CD4-positive, alpha-beta memory T cell (primary cell): ENCODE measurements around the gene CLDN11. TPM values are rescaled to one million over a fixed set of nuclear protein-coding genes. Genes with fewer than 3 reads are reported as not detected.

Experiments used
- CTCF ChIA-PET: fragments of 350-600 bp; sonication (Branson Sonifier 250); formaldehyde crosslinking; loops from one replicate; lab custom pipeline; 2021; ENCODE audit warnings: inconsistent platforms; ENCODE audit not compliant: partially characterized antibody; lab: Charles Lee
- POLR2A ChIA-PET: fragments of 350-600 bp; sonication (Branson Sonifier 250); formaldehyde crosslinking; loops from one replicate; lab custom pipeline; 2021; ENCODE audit not compliant: partially characterized antibody; lab: Charles Lee
- DNase-seq, 5 donors: peaks; one replicate each; pipeline versions ENCODE4 v3.0.0 to v3.0.0-alpha.2; 2020 to 2022; ENCODE audit warnings: mixed read lengths in 1 of 5
- H3K27ac ChIP-seq: one replicate; pipeline ENCODE4 v1.7.0; 2013; ENCODE audit warnings: low read depth, low read length
- H3K27me3 ChIP-seq: 2 replicates; pipeline ENCODE4 v1.7.0; 2013; ENCODE audit warnings: mild to moderate bottlenecking, low read length, moderate library complexity; ENCODE audit not compliant: insufficient read depth
- H3K36me3 ChIP-seq: 2 replicates; pipeline ENCODE4 v1.7.0; 2013; ENCODE audit warnings: mild to moderate bottlenecking, low read length, moderate library complexity; ENCODE audit not compliant: insufficient read depth
- H3K4me1 ChIP-seq: 2 replicates; pipeline ENCODE4 v1.7.0; 2013; ENCODE audit warnings: mild to moderate bottlenecking, low read length, moderate library complexity; ENCODE audit not compliant: insufficient read depth
- H3K4me3 ChIP-seq, 2 donors: one replicate each; pipeline ENCODE4 v1.7.0; 2013; ENCODE audit warnings: low read length in 2 of 2, mild to moderate bottlenecking in 1 of 2
- H3K9me3 ChIP-seq, 2 donors: one replicate each; pipeline ENCODE4 v1.7.0; 2013; ENCODE audit warnings: low read length in 2 of 2, control low read depth in 1 of 2; ENCODE audit not compliant: control insufficient read depth in 1 of 2
- H3K27ac Mint-ChIP-seq, 7 donors: one replicate each; pipeline ENCODE4 v1.8.0; 2020 to 2021; ENCODE audit warnings: mixed read lengths in 7 of 7, mild to moderate bottlenecking in 6 of 7, inconsistent platforms in 3 of 7, moderate library complexity in 3 of 7
- H3K27me3 Mint-ChIP-seq, 2 donors: one replicate each; pipeline ENCODE4 v1.8.0; 2020 to 2021; ENCODE audit warnings: mixed read lengths in 2 of 2
- H3K36me3 Mint-ChIP-seq, 2 donors: one replicate each; pipeline ENCODE4 v1.8.0; 2020 to 2021; ENCODE audit warnings: mixed read lengths in 2 of 2, inconsistent platforms in 1 of 2, mild to moderate bottlenecking in 1 of 2
- H3K4me1 Mint-ChIP-seq, 4 donors: one replicate each; pipeline ENCODE4 v1.8.0; 2020 to 2021; ENCODE audit warnings: mixed read lengths in 4 of 4, mild to moderate bottlenecking in 1 of 4
- H3K4me3 Mint-ChIP-seq, 8 donors: one replicate each; pipeline ENCODE4 v1.8.0; 2020 to 2021; ENCODE audit warnings: mixed read lengths in 8 of 8, mild to moderate bottlenecking in 7 of 8, moderate library complexity in 6 of 8, inconsistent platforms in 3 of 8
- H3K9me3 Mint-ChIP-seq, 8 donors: one replicate each; pipeline ENCODE4 v1.8.0; 2020 to 2021; ENCODE audit warnings: mixed read lengths in 8 of 8, mild to moderate bottlenecking in 5 of 8, inconsistent platforms in 3 of 8, moderate library complexity in 1 of 8
- intact Hi-C: fragments of 100-400 bp; cut with micrococcal nuclease; formaldehyde crosslinking; loops from one replicate; pipeline ENCODE4 v1.15.1; 2023
- polyA plus RNA-seq, 2 donors: library from polyadenylated mRNA; unstranded; fragments of 300-500 nt; fragmentation: Illumina TruSeq; gene quantifications; one replicate each; pipeline ENCODE4 v1.2.3, GENCODE V29; 2021
- total RNA-seq, 2 experiments: library from RNA; stranded (reverse); gene quantifications; one replicate each; pipeline ENCODE4 v1.2.3, GENCODE V29; 2021

The CLDN11 gene
- total and polyA plus RNA-seq, 4 experiments from 2014 or later: 0.32 to 0.33 TPM; not detected in 2

DNA sequence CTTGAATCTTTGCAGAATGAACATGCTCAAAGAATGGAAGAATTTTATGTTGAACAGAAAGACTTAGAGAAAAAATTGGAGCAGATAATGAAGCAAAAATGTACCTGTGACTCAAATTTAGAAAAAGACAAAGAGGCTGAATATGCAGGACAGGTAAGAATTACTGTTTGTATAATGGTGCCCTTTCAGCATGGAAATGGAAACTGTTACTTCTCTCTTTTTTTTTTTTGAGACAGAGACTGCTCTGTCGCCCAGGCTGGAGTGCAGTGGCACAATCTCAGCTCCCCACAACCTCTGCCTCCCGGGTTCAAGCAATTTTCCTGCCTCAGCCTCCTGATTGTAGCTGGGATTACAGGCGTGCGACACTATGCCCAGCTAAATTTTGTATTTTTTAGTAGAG lies 27.6 kb upstream of the CLDN11 start:
- peaks cover 27 to 34% of the 10 kb centered on the region in 2 donors for H3K36me3 Mint-ChIP-seq
- no peak overlapping the region for H3K4me3 ChIP-seq
- no peaks in the 10 kb centered on the region for H3K27me3 ChIP-seq
- H3K36me3 ChIP-seq: no peaks in the 10 kb centered on the region
- no peaks in the 10 kb centered on the region for H3K9me3 ChIP-seq
- H3K27me3 Mint-ChIP-seq: no peaks in the 10 kb centered on the region
- H3K9me3 Mint-ChIP-seq: peaks cover 0 to 4% (median 0%) of the 10 kb centered on the region in 8 donors
- H3K4me1 Mint-ChIP-seq: peaks cover 0 to 3% (median 0%) of the 10 kb centered on the region in 4 donors
- ChIA-PET POLR2A (no interaction called here), CTCF (interaction anchor here (0.5 to 2.8 kb wide), 4 partner anchors 20 to 421 kb away, joined by 3 to 10 read pairs (median 4); no protein-coding TSS in a partner anchor)
- no peak overlapping the region for H3K27ac Mint-ChIP-seq
- no peak overlapping the region for H3K4me3 Mint-ChIP-seq
- H3K4me1 ChIP-seq: no peaks in the 10 kb centered on the region
- DNase-seq: no peak
- intact Hi-C loops: no loop called here
- H3K27ac ChIP-seq: no peak overlapping the region

GRCh38 chr3:170397685-170398084 lies 21.0 kb upstream of the CLDN11 start:
- Mint-ChIP-seq H3K9me3 (peaks cover 0 to 3% (median 0%) of the 10 kb centered on the region in 8 donors), H3K4me1 (no peaks in the 10 kb centered on the region), H3K36me3 (peaks cover 5 to 9% of the 10 kb centered on the region in 2 donors), H3K27ac (no peak overlapping the region), H3K4me3 (no peak overlapping the region), H3K27me3 (no peaks in the 10 kb centered on the region)
- H3K4me1 ChIP-seq: no peaks in the 10 kb centered on the region
- no peaks in the 10 kb centered on the region for H3K27me3 ChIP-seq
- no peak for DNase-seq
- H3K9me3 ChIP-seq: no peaks in the 10 kb centered on the region
- POLR2A ChIA-PET: interaction anchor here (0.9 kb wide), 1 partner anchor 73 kb away, joined by 3 read pairs; no protein-coding TSS in a partner anchor
- CTCF ChIA-PET: interaction anchor here (0.5 to 2.6 kb wide), 3 partner anchors 9 to 16 kb away, joined by 3 to 13 read pairs (median 3); no protein-coding TSS in a partner anchor
- no peaks in the 10 kb centered on the region for H3K36me3 ChIP-seq
- intact Hi-C loops: no loop called here
- no peak overlapping the region for H3K27ac ChIP-seq
- no peak overlapping the region for H3K4me3 ChIP-seq

GRCh38 chr3:170405101-170405500 lies 13.6 kb upstream of the CLDN11 start:
- no peaks in the 10 kb centered on the region for H3K4me1 ChIP-seq
- intact Hi-C loops: no loop called here
- H3K27me3 Mint-ChIP-seq: no peaks in the 10 kb centered on the region
- no peak overlapping the region for H3K27ac Mint-ChIP-seq
- no peaks in the 10 kb centered on the region for H3K9me3 ChIP-seq
- peaks cover 0 to 5% (median 0%) of the 10 kb centered on the region in 8 donors for H3K9me3 Mint-ChIP-seq
- ChIA-PET POLR2A (no interaction called here), CTCF (interaction anchor here (1.0 kb wide), 1 partner anchor 9 kb away, joined by 3 read pairs; no protein-coding TSS in a partner anchor)
- H3K4me1 Mint-ChIP-seq: no peaks in the 10 kb centered on the region
- H3K27ac ChIP-seq: no peak overlapping the region
- H3K4me3 Mint-ChIP-seq: no peak overlapping the region
- no peaks in the 10 kb centered on the region for H3K27me3 ChIP-seq
- H3K36me3 ChIP-seq: no peaks in the 10 kb centered on the region
- H3K36me3 Mint-ChIP-seq: no peaks in the 10 kb centered on the region
- H3K4me3 ChIP-seq: no peak overlapping the region
- DNase-seq: no peak

DNA sequence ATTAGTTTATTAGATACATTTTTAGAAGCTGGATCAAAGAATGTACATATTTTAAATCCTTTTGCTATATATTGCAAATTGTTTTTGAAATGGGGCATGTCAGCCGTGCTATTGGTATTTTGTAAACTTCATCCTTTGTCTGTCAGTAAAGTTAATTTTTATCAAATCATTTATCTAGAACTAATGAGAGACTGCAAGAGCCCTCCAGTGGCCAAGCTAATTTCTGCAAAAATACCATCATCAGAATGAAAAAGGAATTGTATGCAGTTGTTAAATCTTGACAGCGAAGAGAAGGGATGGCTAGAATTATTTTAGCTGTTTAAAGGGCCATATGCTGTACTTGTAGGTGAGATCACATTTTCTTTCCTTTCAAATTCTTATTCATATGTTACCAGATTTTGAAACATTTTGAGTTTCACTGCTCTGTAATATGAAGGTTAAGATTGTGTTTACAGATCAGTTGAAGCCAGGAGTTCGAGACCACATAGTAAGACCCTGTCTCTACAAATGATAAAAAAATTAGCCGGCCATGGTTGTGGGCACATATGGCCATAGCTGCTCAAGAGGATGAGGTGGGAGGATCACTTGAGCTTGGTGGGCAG lies 8.1 kb upstream of the CLDN11 start:
- H3K36me3 Mint-ChIP-seq: no peaks in the 10 kb centered on the region
- ChIA-PET POLR2A (interaction anchor here (1.1 to 1.4 kb wide), 2 partner anchors 53 to 229 kb away, joined by 3 to 4 read pairs; partner anchors contain the start of gene SKIL), CTCF (interaction anchor here (0.5 to 7.6 kb wide), 12 partner anchors 16 to 1362 kb away, joined by 3 to 97 read pairs (median 4); no protein-coding TSS in a partner anchor)
- H3K27ac ChIP-seq: no peak overlapping the region
- H3K4me1 Mint-ChIP-seq: peaks cover 0 to 2% (median 0%) of the 10 kb centered on the region in 4 donors
- DNase-seq: no peak
- H3K4me1 ChIP-seq: no peaks in the 10 kb centered on the region
- no peak overlapping the region for H3K27ac Mint-ChIP-seq
- H3K27me3 ChIP-seq: no peaks in the 10 kb centered on the region
- intact Hi-C loops: loop anchor here (1.0 to 5.0 kb wide), 3 partner anchors 53 to 1362 kb away; partner anchors contain the start of gene SKIL
- H3K9me3 Mint-ChIP-seq: peaks cover 0 to 2% (median 0%) of the 10 kb centered on the region in 8 donors
- H3K9me3 ChIP-seq: no peaks in the 10 kb centered on the region
- no peak overlapping the region for H3K4me3 Mint-ChIP-seq
- no peaks in the 10 kb centered on the region for H3K36me3 ChIP-seq
- peaks cover 0 to 4% of the 10 kb centered on the region in 2 donors for H3K27me3 Mint-ChIP-seq
- H3K4me3 ChIP-seq: no peak overlapping the region

- POLR2A ChIA-PET: no interaction called here
These were observed 5.4 kb upstream of the CLDN11 start for GRCh38 chr3:170413291-170413690.

GRCh38 chr3:170414202-170414663 lies 4.4 kb upstream of the CLDN11 start:
- Histone ChIP-seq H3K4me3 (no peak overlapping the region), H3K27me3 (peaks cover 4% of the 10 kb centered on the region), H3K36me3 (no peaks in the 10 kb centered on the region), H3K4me1 (peaks cover 11% of the 10 kb centered on the region), H3K9me3 (no peaks in the 10 kb centered on the region), H3K27ac (no peak overlapping the region)
- H3K4me1 Mint-ChIP-seq: peaks cover 4 to 5% (median 5%) of the 10 kb centered on the region in 4 donors
- CTCF ChIA-PET: interaction anchor here (0.5 to 7.6 kb wide), 35 partner anchors 9 to 1358 kb away, joined by 3 to 97 read pairs (median 4); partner anchors contain the start of genes EIF5A2 and RPL22L1
- peaks cover 18 to 22% of the 10 kb centered on the region in 2 donors for H3K27me3 Mint-ChIP-seq
- no peaks in the 10 kb centered on the region for H3K9me3 Mint-ChIP-seq
- no peak overlapping the region for H3K27ac Mint-ChIP-seq
- POLR2A ChIA-PET: interaction anchor here (1.0 kb wide), 1 partner anchor 57 kb away, joined by 4 read pairs; the partner anchor contains the start of gene SKIL
- DNase-seq: peak; percentile 39 to 46 (median 43)
- H3K4me3 Mint-ChIP-seq: no peak overlapping the region
- no peaks in the 10 kb centered on the region for H3K36me3 Mint-ChIP-seq
- intact Hi-C loops: loop anchor here (1.0 to 5.0 kb wide), 6 partner anchors 57 to 1358 kb away; partner anchors contain the start of gene SKIL

More at GRCh38 chr3:170413291-170413690, 5.4 kb upstream of the CLDN11 start:
- no peak overlapping the region for H3K4me3 Mint-ChIP-seq
- H3K27me3 Mint-ChIP-seq: peaks cover 16 to 17% of the 10 kb centered on the region in 2 donors
- Histone ChIP-seq H3K4me1 (peaks cover 1% of the 10 kb centered on the region), H3K36me3 (no peaks in the 10 kb centered on the region), H3K27me3 (no peaks in the 10 kb centered on the region), H3K27ac (no peak overlapping the region), H3K9me3 (no peaks in the 10 kb centered on the region), H3K4me3 (no peak overlapping the region)
- peaks cover 2 to 4% (median 3%) of the 10 kb centered on the region in 4 donors for H3K4me1 Mint-ChIP-seq
- no peak overlapping the region for H3K27ac Mint-ChIP-seq
- no peaks in the 10 kb centered on the region for H3K9me3 Mint-ChIP-seq
- no peaks in the 10 kb centered on the region for H3K36me3 Mint-ChIP-seq
- no peak for DNase-seq
- intact Hi-C loops: loop anchor here (5.0 kb wide), 2 partner anchors 56 to 1359 kb away; partner anchors contain the start of gene SKIL
- CTCF ChIA-PET: interaction anchor here (0.8 to 7.6 kb wide), 20 partner anchors 8 to 1359 kb away, joined by 3 to 97 read pairs (median 5); no protein-coding TSS in a partner anchor

GRCh38 chr3:170417090-170417489 lies 1.6 kb upstream of the CLDN11 start:
- H3K27me3 ChIP-seq: peaks cover 9% of the 10 kb centered on the region
- DNase-seq: no peak
- H3K36me3 ChIP-seq: no peaks in the 10 kb centered on the region
- no peak overlapping the region for H3K4me3 ChIP-seq
- H3K27me3 Mint-ChIP-seq: peaks cover 30 to 34% of the 10 kb centered on the region in 2 donors
- POLR2A ChIA-PET: interaction anchor here (1.1 kb wide), 1 partner anchor 9 kb away, joined by 4 read pairs; no protein-coding TSS in a partner anchor
- H3K4me3 Mint-ChIP-seq: peak overlapping the region in 2 of 8 donors; percentile 27 to 43
- intact Hi-C loops: no loop called here
- H3K27ac Mint-ChIP-seq: no peak overlapping the region
- peaks cover 22% of the 10 kb centered on the region for H3K4me1 ChIP-seq
- H3K9me3 Mint-ChIP-seq: no peaks in the 10 kb centered on the region
- CTCF ChIA-PET: interaction anchor here (0.8 to 7.6 kb wide), 3 partner anchors 22 to 394 kb away, joined by 3 to 97 read pairs (median 3); no protein-coding TSS in a partner anchor
- peaks cover 8 to 13% (median 11%) of the 10 kb centered on the region in 4 donors for H3K4me1 Mint-ChIP-seq
- no peaks in the 10 kb centered on the region for H3K9me3 ChIP-seq
- no peak overlapping the region for H3K27ac ChIP-seq
- no peaks in the 10 kb centered on the region for H3K36me3 Mint-ChIP-seq
